T-helper 2 cell treated with Interferon-gamma antibody and Interleukin-4, amounts not matched to agents 100 ng/mL and 5 ng/mL, for 36 hours (primary cell): ENCODE data around the gene ZNF577. TPM values are rescaled to one million over a fixed set of nuclear protein-coding genes. Genes with fewer than 3 reads are reported as not detected.

Experiments
- intact Hi-C: fragments of 100-400 bp; cut with micrococcal nuclease; formaldehyde crosslinking; loops from one replicate; pipeline ENCODE4 v1.15.1; 2023
- total RNA-seq: library from RNA; stranded (reverse); gene quantifications from 2 replicates; pipeline ENCODE4 v1.2.3, GENCODE V29; 2022

The ZNF577 gene
- total RNA-seq, 1 donor from 2014 or later: 8.4 TPM

DNA sequence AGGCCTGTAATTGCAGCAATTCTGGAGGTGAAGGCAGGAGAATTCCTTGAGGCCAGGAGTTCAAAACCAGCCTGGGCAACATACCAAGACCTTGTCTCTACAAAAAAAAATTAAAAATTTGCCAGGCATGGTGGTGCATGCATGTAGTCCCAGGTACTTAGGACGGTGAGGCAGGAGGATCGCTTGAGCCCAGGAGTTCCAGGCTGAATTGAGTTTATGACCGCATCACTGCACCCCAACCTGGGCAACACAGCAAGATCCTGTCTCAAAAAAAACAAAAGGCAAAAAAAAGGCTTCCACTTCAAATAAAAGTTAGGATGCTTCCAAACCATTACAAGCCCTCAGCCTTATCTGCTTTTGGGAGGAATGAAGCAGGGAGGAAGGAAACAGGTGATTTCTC is 5.2 kb downstream of the ZNF577 start:
- intact Hi-C loops: no loop called here

DNA sequence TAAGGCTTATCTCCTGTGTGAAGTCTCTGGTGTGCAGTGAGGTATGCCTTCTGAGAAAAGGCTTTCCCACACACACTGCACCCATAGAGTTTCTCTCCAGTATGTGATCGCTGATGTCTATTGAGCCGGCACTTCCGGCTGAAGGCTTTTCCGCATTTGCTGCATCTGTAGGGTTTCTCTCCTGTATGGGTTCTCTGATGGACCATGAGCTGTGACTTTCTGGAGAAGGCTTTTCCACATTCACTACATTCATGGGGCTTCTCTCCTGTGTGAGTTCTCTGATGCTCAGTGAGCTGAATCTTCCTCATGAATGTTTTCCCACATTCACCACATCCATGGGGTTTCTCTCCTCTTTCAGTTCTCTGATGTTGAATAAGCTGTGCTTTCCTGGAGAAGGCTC is 14.7 kb downstream of the ZNF577 start:
- intact Hi-C loops: no loop called here

DNA sequence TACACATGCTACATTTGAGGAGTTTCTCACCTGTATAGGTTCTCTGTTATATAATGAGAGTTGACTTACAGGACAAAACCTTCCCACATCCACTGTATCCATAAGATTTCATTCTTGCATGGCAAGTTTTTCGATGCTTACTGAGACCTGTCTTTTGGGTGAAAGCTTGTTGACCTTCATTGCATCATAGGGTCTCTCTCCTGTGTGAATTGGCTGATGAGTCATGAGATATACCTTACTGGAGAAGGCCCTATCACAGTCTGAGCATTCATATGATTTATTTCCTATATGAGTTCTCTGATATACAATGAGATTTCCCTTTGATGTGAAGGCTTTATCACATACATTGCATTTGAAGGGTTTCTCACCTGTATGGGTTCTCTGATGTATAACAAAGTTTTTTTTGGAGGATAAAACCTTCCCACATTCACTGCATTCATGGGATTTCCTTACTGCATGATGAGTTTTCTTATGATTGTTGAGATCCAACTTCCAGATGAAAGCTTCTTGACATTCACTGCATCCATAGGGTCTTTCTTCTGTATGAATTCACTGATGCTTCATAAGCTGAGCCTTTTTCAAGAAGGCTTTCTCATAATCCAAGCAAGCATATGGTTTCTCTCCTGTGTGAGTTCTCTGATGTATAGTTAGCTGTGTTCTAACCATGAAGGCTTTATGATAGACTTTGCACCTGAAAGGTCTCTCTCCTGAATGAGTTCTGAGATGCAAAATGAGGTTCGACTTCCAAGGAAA is 25.7 kb downstream of the ZNF577 start:
- intact Hi-C loops: no loop called here

DNA sequence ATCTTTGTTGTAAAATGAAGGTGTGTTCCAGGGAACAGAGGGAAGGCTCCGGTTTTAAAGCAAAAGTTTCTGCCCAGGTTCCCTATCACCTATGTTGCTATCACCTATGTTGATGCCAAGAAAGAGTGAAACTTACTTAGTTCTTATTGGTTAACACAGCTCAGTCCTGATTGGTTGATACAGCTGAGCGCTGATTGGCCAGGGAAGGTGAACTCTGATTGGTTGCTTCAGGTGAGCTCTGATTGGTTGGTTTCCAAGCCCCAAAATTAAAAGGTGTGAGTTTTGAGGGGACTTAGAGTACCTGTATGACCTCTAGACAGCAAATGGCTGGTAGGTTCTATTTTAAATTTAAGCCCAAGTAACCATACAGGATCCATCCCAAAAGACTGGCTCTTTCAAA is 50.6 kb downstream of the ZNF577 start:
- intact Hi-C loops: no loop called here

DNA sequence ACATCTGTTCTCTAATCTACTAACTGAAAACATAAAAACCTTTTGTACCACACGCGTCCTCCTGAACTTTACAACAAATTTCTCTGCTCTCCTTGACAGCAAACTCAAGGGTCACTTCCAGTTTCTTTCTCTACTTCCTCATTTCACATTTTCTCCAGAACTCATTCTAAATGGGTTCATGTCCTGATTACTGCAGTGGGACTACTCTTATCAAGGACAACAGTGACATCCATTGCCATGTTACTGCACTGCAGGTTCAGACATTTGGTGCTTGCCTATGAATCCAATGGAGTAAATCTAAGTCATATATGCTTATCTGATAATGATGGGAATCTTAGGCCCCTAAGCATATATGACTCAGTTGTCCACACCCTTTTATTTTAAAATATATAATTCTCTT is 57.5 kb downstream of the ZNF577 start:
- intact Hi-C loops: no loop called here

DNA sequence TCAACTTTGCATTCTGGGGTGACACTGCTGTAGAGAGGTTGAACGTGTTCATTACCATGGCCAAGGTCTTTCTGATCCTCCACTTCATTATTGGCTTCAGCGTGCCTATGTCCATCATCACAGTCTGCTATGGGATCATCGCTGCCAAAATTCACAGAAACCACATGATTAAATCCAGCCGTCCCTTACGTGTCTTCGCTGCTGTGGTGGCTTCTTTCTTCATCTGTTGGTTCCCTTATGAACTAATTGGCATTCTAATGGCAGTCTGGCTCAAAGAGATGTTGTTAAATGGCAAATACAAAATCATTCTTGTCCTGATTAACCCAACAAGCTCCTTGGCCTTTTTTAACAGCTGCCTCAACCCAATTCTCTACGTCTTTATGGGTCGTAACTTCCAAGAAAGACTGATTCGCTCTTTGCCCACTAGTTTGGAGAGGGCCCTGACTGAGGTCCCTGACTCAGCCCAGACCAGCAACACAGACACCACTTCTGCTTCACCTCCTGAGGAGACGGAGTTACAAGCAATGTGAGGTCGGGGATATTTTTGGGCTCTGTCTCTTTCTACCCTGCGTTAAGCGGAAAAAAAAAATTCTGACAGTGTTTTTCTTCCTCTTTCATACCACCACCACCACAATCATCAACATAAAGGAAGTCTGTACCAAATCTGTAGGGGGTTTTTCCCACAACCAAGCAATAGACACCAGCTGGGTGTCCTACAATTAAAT is 63.3 kb downstream of the ZNF577 start:
- intact Hi-C loops: no loop called here

DNA sequence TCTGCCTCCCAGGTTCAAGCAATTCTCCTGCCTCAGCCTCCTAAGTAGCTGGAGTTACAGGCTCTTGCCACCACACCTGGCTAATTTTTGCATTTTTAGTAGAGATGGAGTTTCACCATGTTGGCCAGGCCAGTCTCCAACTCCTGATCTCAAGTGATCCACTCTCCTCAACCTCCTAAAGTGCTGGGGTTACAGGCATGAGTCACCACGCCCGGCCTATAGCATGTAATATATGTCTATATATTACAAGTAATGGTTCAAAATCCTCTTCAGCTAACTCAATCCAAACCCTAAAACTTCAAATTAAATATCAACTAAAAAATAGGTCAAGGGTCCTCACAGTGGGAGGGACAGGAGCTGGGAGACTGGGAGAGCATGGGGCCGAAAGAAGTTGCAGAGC is 64.8 kb downstream of the ZNF577 start:
- intact Hi-C loops: no loop called here

DNA sequence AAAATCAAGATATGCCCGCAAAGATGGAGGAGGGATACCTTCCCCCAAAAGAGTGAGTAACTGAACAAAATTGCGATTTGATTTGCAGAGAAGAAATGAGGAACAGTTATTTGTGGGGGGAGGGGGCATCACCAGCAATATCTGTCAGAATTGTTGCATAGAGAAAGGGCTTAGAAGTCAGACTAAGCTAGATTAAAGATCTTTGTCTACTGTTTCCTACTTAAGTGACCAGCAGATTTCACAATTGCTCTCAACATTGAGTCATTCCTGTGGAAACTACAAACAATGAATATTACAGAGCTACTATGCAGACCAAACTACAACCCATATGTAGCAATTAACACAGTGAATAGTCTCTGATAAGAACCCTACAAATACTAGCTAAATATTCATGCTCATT is 65.4 kb downstream of the ZNF577 start:
- intact Hi-C loops: no loop called here

DNA sequence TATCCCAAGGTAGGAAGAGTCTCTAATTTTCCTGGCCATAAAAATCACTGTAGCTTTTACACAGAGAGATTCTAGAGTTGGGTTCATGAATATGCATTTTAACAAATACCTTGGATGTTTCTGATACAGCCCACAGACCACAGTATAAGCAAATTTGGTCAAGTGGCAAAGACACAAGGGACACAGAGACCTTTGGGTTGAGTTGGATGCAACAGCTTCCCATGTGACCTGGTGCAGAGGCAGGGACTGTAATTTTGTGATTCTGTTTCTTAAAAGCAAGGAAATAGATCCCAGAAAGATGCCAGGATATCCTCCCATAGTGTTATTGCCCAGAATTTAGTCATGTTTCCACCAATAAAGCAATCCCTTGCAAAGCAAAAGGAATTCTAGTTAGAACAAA is 65.8 kb downstream of the ZNF577 start:
- intact Hi-C loops: no loop called here

DNA sequence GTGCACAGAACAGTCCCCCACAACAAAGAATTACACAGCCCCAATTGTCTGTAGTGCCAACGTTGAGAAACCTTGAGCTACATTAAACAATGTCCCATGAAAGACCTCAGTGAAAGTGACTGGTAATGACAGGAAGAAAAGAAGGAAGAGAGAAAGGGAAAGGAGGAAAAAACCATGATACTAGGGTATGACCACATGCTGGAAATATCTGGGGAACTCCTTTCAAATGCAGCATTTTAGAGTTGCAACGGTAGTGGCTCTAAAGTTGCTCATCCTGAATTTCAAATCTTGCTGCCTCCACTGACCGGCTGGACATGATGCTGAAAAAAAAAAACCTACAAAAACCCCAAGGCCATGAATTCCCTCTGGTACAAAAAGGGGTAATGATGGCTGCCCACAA is 66.3 kb downstream of the ZNF577 start:
- intact Hi-C loops: no loop called here

Other genes with a start within 250 kb of the ZNF577 start
- not detected in 2 replicates for gene SIGLEC14, start 241.1 kb downstream of the ZNF577 start, total RNA-seq
- 3.5 and 7.6 TPM in 2 replicates for gene SPACA6, start 194.6 kb downstream of the ZNF577 start, total RNA-seq
- gene HAS1, start 164.0 kb downstream of the ZNF577 start, total RNA-seq: not detected in 2 replicates
- gene FPR1, start 136.1 kb downstream of the ZNF577 start, total RNA-seq: not detected in 2 replicates
- gene FPR2, start 126.8 kb downstream of the ZNF577 start, total RNA-seq: not detected in 2 replicates
- gene FPR3, start 92.8 kb downstream of the ZNF577 start, total RNA-seq: not detected in 2 replicates
- gene ZNF649, start 17.1 kb upstream of the ZNF577 start, total RNA-seq: 13.0 and 13.5 TPM in 2 replicates
- gene ZNF613, start 39.5 kb upstream of the ZNF577 start, total RNA-seq: 4.3 and 5.0 TPM in 2 replicates
- gene ZNF350, start 98.9 kb upstream of the ZNF577 start, total RNA-seq: 10.1 and 13.2 TPM in 2 replicates
- gene ZNF615, start 120.3 kb upstream of the ZNF577 start, total RNA-seq: 7.5 and 7.9 TPM in 2 replicates
- 7.7 and 8.7 TPM in 2 replicates for gene ZNF614, start 140.4 kb upstream of the ZNF577 start, total RNA-seq
- gene ZNF432, start 160.9 kb upstream of the ZNF577 start, total RNA-seq: 12.7 and 12.9 TPM in 2 replicates
- gene ZNF841, start 207.8 kb upstream of the ZNF577 start, total RNA-seq: 22.4 and 22.9 TPM in 2 replicates